ENCODE data around the gene LMOD1. TPM values are rescaled to one million over a fixed set of nuclear protein-coding genes. Genes with fewer than 3 reads are reported as not detected.
A peak's percentile ranks its signal among the peaks of the same experiment; 100 is the strongest.

The LMOD1 gene
- total RNA-seq, 4 donors from 2014 or later = 12.8 to 39.5 (median 22.6) TPM

DNA sequence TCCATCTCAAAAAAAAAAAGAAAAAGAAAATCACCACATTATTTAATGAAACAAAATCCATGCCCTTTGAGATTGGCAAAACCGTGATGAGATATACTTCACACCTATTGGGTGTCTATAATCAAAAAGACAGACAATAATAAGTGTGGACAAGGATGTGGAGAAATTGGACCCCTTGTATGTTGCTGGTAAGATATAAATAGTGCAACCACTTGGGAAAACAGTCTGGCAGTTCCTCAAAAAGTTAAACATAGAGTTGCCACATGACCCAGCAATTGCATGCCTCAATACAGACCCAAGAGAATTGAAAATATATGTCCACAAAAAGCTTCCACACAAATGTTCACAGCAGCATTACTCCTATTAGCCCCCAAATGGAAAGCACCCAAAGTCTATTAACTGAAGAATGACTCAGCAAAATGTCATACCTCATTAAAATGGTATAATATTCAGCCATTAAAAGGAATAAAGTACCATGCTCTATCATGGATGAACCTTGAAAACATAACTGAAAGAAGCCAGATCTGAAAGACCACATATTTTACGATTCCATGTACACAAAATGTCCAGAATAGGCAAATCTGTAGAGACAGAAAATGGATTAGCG lies 24.3 kb downstream of the LMOD1 start:
- Histone ChIP-seq H3K27ac (peak overlapping the region in 3 of 4 donors; percentile 19 to 56 (median 25)), H3K36me3 (no peaks in the 10 kb centered on the region), H3K27me3 (no peaks in the 10 kb centered on the region), H3K4me3 (no peak overlapping the region), H3K9me3 (no peaks in the 10 kb centered on the region), H3K4me1 (peaks cover 30 to 44% of the 10 kb centered on the region in 2 donors)
- TF ChIP-seq POLR2A (IDR thresholded peaks at IDR 0.05) (no peak), CTCF (IDR thresholded peaks at IDR 0.05 in 4 of 5, conservative IDR thresholded peaks at IDR 0.05 in 1 of 5) (no peak)
- DNase-seq = no peak
- ATAC-seq = peak in 1 of 2 donors; percentile 41
- intact Hi-C loops (cut with DNase I; ENCODE audit: low total_unique reads) (no loop called here), in situ Hi-C loops (cut with MboI; ENCODE audit: low sequenced_read_pairs in 4 of 4) (no loop called here)

- Histone ChIP-seq H3K4me3 (no peak overlapping the region), H3K9me3 (no peaks in the 10 kb centered on the region), H3K36me3 (no peaks in the 10 kb centered on the region), H3K27ac (peak overlapping the region; percentile 49 to 78 (median 70)), H3K4me1 (peaks cover 40 to 44% of the 10 kb centered on the region in 2 donors), H3K27me3 (no peaks in the 10 kb centered on the region)
- TF ChIP-seq CTCF (IDR thresholded peaks at IDR 0.05 in 4 of 5, conservative IDR thresholded peaks at IDR 0.05 in 1 of 5) (no peak), POLR2A (IDR thresholded peaks at IDR 0.05) (no peak)
- DNase-seq = no peak
- no peak for ATAC-seq
- in situ Hi-C loops (cut with MboI; ENCODE audit: low sequenced_read_pairs in 4 of 4) = no loop called here
- intact Hi-C loops (cut with DNase I; ENCODE audit: low total_unique reads) = no loop called here
These were observed 28.0 kb downstream of the LMOD1 start for GRCh38 chr1:201918343-201918742.

GRCh38 chr1:201917362-201918033 lies 28.9 kb downstream of the LMOD1 start:
- ATAC-seq (peak; percentile 31 to 56), DNase-seq (peak in 1 of 2 donors; percentile 24)
- intact Hi-C loops (cut with DNase I; ENCODE audit: low total_unique reads) (loop anchor here (2.0 kb wide), 1 partner anchor 17 kb away; no protein-coding TSS in a partner anchor), in situ Hi-C loops (cut with MboI; ENCODE audit: low sequenced_read_pairs in 4 of 4) (no loop called here)
- TF ChIP-seq POLR2A (IDR thresholded peaks at IDR 0.05) (no peak), CTCF (IDR thresholded peaks at IDR 0.05 in 4 of 5, conservative IDR thresholded peaks at IDR 0.05 in 1 of 5) (no peak)
- Histone ChIP-seq H3K4me1 (peaks cover 44 to 46% of the 10 kb centered on the region in 2 donors), H3K36me3 (no peaks in the 10 kb centered on the region), H3K9me3 (no peaks in the 10 kb centered on the region), H3K4me3 (no peak overlapping the region), H3K27me3 (no peaks in the 10 kb centered on the region), H3K27ac (peak overlapping the region; percentile 49 to 78 (median 70))

DNA sequence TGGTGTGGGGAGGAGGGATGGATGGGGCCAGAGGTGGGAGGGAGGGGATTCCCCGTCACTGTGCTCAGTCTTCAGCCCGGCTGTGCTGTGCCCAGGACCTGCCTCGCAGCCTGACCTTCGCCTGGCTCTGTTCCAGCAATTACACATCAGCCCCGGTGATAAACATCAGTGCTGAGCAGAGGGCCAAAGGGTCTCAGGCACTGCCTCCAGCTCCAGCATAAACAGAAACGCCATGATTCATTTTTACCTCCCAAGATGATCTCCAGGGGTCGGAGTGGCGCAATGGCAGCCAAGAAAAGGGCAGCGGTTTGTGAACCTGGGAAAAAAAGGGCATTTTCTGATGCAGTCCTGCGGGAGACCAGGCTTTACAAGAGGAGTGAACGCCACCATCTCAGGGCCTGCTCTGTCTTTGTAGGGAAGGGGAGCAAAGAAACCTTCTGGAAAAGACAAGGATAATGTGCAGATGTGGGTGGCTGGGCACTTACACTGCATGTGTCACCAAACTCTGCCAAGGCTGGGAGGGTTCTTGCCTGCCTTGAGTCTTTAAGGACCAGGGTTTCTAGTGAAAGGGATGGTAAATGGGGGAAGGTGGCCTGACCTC lies 29.6 kb downstream of the LMOD1 start:
- Histone ChIP-seq H3K4me1 (peaks cover 44 to 46% of the 10 kb centered on the region in 2 donors), H3K4me3 (no peak overlapping the region), H3K27me3 (no peaks in the 10 kb centered on the region), H3K9me3 (no peaks in the 10 kb centered on the region), H3K27ac (peak overlapping the region; percentile 49 to 78 (median 70)), H3K36me3 (no peaks in the 10 kb centered on the region)
- no peak for TF ChIP-seq POLR2A (IDR thresholded peaks at IDR 0.05)
- DNase-seq (peak; percentile 61 to 66), ATAC-seq (peak; percentile 60 to 73)
- intact Hi-C loops (cut with DNase I; ENCODE audit: low total_unique reads) = loop anchor here (2.0 kb wide), 1 partner anchor 18 kb away; no protein-coding TSS in a partner anchor
- in situ Hi-C loops (cut with MboI; ENCODE audit: low sequenced_read_pairs in 4 of 4) = no loop called here

Measured in gastrocnemius medialis (tissue), 4 donors.